IMR-90 (cell line): ENCODE data around the gene DPH6. TPM values are rescaled to one million over a fixed set of nuclear protein-coding genes. Genes with fewer than 3 reads are reported as not detected.

Experiments
- ATAC-seq: fragments of 200-7000 bp; cut with Tn5 transposase; 2 replicates; pipeline ENCODE4 v1.9.1; 2020; ENCODE audit warnings: low read depth, mild to moderate bottlenecking, moderate library complexity
- BruUV-seq: library from RNA; stranded (reverse); fragments of 400-500 nt; replicated peaks from 2 replicates; lab custom pipeline; 2021; lab: Mats Ljungman, UMichigan
- CTCF ChIA-PET: fragments of 300-600 bp; formaldehyde crosslinking; extraction: SDS; loops from one replicate; lab custom pipeline; 2021; ENCODE audit warnings: antibody characterized with exemption; lab: Yijun Ruan, JAX
- POLR2A ChIA-PET: fragments of 300-600 bp; sonication (Branson Sonifier 250); formaldehyde crosslinking; loops from one replicate; lab custom pipeline; 2022; ENCODE audit warnings: antibody characterized with exemption; ENCODE audit not compliant: unreplicated experiment; lab: Charles Lee
- DNase-seq: peaks from one replicate; pipeline ENCODE4 v3.0.0; 2013
- H2AFZ ChIP-seq: replicated peaks from 2 replicates; pipeline ENCODE3; 2013; ENCODE audit warnings: low read length, mild to moderate bottlenecking; ENCODE audit not compliant: poor library complexity
- H2AK5ac ChIP-seq: 2 replicates; pipeline ENCODE4 v1.6.1; 2013; ENCODE audit warnings: low read depth, low read length, inconsistent platforms
- H2AK9ac ChIP-seq: replicated peaks from 2 replicates; pipeline ENCODE3; 2013; ENCODE audit warnings: mild to moderate bottlenecking, low read depth, low read length, moderate library complexity; ENCODE audit not compliant: poor library complexity
- H2BK120ac ChIP-seq: 2 replicates; pipeline ENCODE4 v1.6.1; 2013; ENCODE audit warnings: low read depth, low read length, inconsistent platforms
- H2BK15ac ChIP-seq: 3 replicates; pipeline ENCODE4 v1.6.1; 2013; ENCODE audit warnings: low read depth, low read length, inconsistent platforms
- H2BK20ac ChIP-seq: 2 replicates; pipeline ENCODE4 v1.6.1; 2013; ENCODE audit warnings: low read depth, mild to moderate bottlenecking, inconsistent platforms, low read length, moderate library complexity
- H2BK5ac ChIP-seq: 2 replicates; pipeline ENCODE4 v1.6.1; 2013; ENCODE audit warnings: mild to moderate bottlenecking, low read depth, low read length, inconsistent platforms; ENCODE audit not compliant: poor library complexity, severe bottlenecking
- H3K14ac ChIP-seq: replicated peaks from 2 replicates; pipeline ENCODE4 v1.6.1; 2013; ENCODE audit warnings: low read depth, low read length, inconsistent platforms
- H3K18ac ChIP-seq: 2 replicates; pipeline ENCODE4 v1.6.1; 2013; ENCODE audit warnings: low read depth, low read length, control low read depth
- H3K23ac ChIP-seq: 2 replicates; pipeline ENCODE4 v1.6.1; 2013; ENCODE audit warnings: low read depth, low read length, inconsistent platforms
- H3K27ac ChIP-seq: 2 replicates; pipeline ENCODE4 v1.5.1; 2013; ENCODE audit warnings: mild to moderate bottlenecking, control low read depth, low read length; ENCODE audit not compliant: insufficient read depth
- H3K27me3 ChIP-seq: 2 replicates; pipeline ENCODE4 v1.6.1; 2013; ENCODE audit warnings: low read length; ENCODE audit not compliant: control insufficient read depth, insufficient read depth
- H3K36me3 ChIP-seq: 2 replicates; pipeline ENCODE4 v1.6.1; 2013; ENCODE audit warnings: low read length, mixed read lengths; ENCODE audit not compliant: control insufficient read depth, insufficient read depth
- H3K4ac ChIP-seq: 2 replicates; pipeline ENCODE4 v1.6.1; 2013; ENCODE audit warnings: low read depth, low read length, inconsistent platforms
- H3K4me1 ChIP-seq: 2 replicates; pipeline ENCODE4 v1.6.1; 2013; ENCODE audit warnings: low read length, mixed read lengths; ENCODE audit not compliant: control insufficient read depth, insufficient read depth
- H3K4me2 ChIP-seq: 2 replicates; pipeline ENCODE4 v1.6.1; 2013; ENCODE audit warnings: low read depth, mild to moderate bottlenecking, control low read depth, low read length, moderate library complexity
- H3K4me3 ChIP-seq: 2 replicates; pipeline ENCODE4 v1.5.1; 2013; ENCODE audit warnings: low read depth, mild to moderate bottlenecking, control low read depth, low read length, moderate library complexity; ENCODE audit not compliant: insufficient read depth
- H3K56ac ChIP-seq: 2 replicates; pipeline ENCODE4 v1.6.1; 2013; ENCODE audit warnings: low read length, inconsistent platforms; ENCODE audit not compliant: insufficient read depth; ENCODE audit errors: extremely low read depth
- H3K79me1 ChIP-seq, 2 experiments: 2 replicates each; pipeline ENCODE4 v1.6.1; 2013; ENCODE audit warnings: low read length in 2 of 2, inconsistent platforms in 1 of 2, low read depth in 1 of 2
- H3K9ac ChIP-seq: 2 replicates; pipeline ENCODE4 v1.6.1; 2013; ENCODE audit warnings: low read depth, low read length, control low read depth
- H3K9me1 ChIP-seq: 2 replicates; pipeline ENCODE4 v1.6.1; 2013; ENCODE audit warnings: low read length, inconsistent platforms; ENCODE audit not compliant: insufficient read depth
- H3K9me3 ChIP-seq: 2 replicates; pipeline ENCODE4 v1.6.1; 2013; ENCODE audit warnings: low read length; ENCODE audit not compliant: control insufficient read depth, insufficient read depth
- H4K20me1 ChIP-seq: 2 replicates; pipeline ENCODE4 v1.6.1; 2013; ENCODE audit warnings: low read length, inconsistent platforms; ENCODE audit not compliant: insufficient read depth
- H4K5ac ChIP-seq: 2 replicates; pipeline ENCODE4 v1.6.1; 2013; ENCODE audit warnings: mild to moderate bottlenecking, low read depth, low read length, control low read depth
- H4K8ac ChIP-seq, 2 experiments: 2 replicates each; pipeline ENCODE4 v1.6.1; 2013; ENCODE audit warnings: low read depth in 2 of 2, low read length in 2 of 2, control low read depth in 1 of 2, inconsistent platforms in 1 of 2
- H4K91ac ChIP-seq: 2 replicates; pipeline ENCODE4 v1.6.1; 2013; ENCODE audit warnings: low read depth, low read length, inconsistent platforms; ENCODE audit not compliant: insufficient read depth
- BHLHE40 ChIP-seq: fragments of 150-350 bp; IDR thresholded peaks from 2 replicates; pipeline ENCODE4 v1.6.1; 2016; ENCODE audit warnings: mild to moderate bottlenecking, low read depth, low read length
- CEBPB ChIP-seq: IDR thresholded peaks from 2 replicates; pipeline ENCODE4 v1.6.1; 2012; ENCODE audit warnings: low read depth, low read length, improper control_type of control experiment
- CHD1 ChIP-seq: IDR thresholded peaks from 2 replicates; pipeline ENCODE4 v1.6.1; 2012; ENCODE audit warnings: low read depth, low read length, improper control_type of control experiment
- FOS ChIP-seq: fragments of 150-350 bp; IDR thresholded peaks from 2 replicates; pipeline ENCODE4 v1.6.1; 2016; ENCODE audit warnings: low read depth, low read length
- MAFK ChIP-seq: IDR thresholded peaks from 2 replicates; pipeline ENCODE4 v1.6.1; 2012; ENCODE audit warnings: low read depth, low read length, improper control_type of control experiment
- MAZ ChIP-seq: IDR thresholded peaks from 2 replicates; pipeline ENCODE4 v1.6.1; 2012; ENCODE audit warnings: low read depth, mild to moderate bottlenecking, low read length, improper control_type of control experiment, moderate library complexity, borderline replicate concordance
- MXI1 ChIP-seq: IDR thresholded peaks from 2 replicates; pipeline ENCODE4 v1.6.1; 2012; ENCODE audit warnings: low read depth, mild to moderate bottlenecking, low read length, moderate library complexity, borderline replicate concordance
- NFE2L2 ChIP-seq: fragments of 150-350 bp; IDR thresholded peaks from 2 replicates; pipeline ENCODE4 v1.6.1; 2016; ENCODE audit warnings: low read depth, mild to moderate bottlenecking, low read length
- POLR2A ChIP-seq: IDR thresholded peaks from 2 replicates; pipeline ENCODE4 v1.6.1; 2012; ENCODE audit warnings: mild to moderate bottlenecking, low read depth, low read length
- RAD21 ChIP-seq: IDR thresholded peaks from 2 replicates; pipeline ENCODE4 v1.6.1; 2012; ENCODE audit warnings: low read length, improper control_type of control experiment
- RCOR1 ChIP-seq: IDR thresholded peaks from 2 replicates; pipeline ENCODE4 v1.6.1; 2012; ENCODE audit warnings: mild to moderate bottlenecking, low read length, improper control_type of control experiment; ENCODE audit not compliant: insufficient replicate concordance
- RFX5 ChIP-seq: IDR thresholded peaks from 2 replicates; pipeline ENCODE4 v1.8.0; 2012; ENCODE audit warnings: low read depth, mild to moderate bottlenecking, low read length, moderate library complexity
- SMC3 ChIP-seq: fragments of 150-350 bp; IDR thresholded peaks from 2 replicates; pipeline ENCODE4 v1.6.1; 2016; ENCODE audit warnings: low read depth, mild to moderate bottlenecking, antibody characterized with exemption, low read length, moderate library complexity
- WGBS, 2 experiments: methylation state at CpG; one replicate each; pipeline versions ENCODE4 v1.1.5 to v1.1.7; 2013; ENCODE audit warnings: missing lambda C conversion rate in 2 of 2; ENCODE audit not compliant: insufficient read length in 1 of 2; ENCODE audit errors: extremely low coverage in 2 of 2; 5-methylcytosine and 5-hydroxymethylcytosine counted together
- dilution Hi-C: fragments of 300-500 bp; cut with HindIII; formaldehyde crosslinking; loops from one replicate; pipeline ENCODE4 v1.14.3; 2018; ENCODE audit warnings: low sequenced_read_pairs; ENCODE audit not compliant: unreplicated experiment
- in situ Hi-C: fragments of 300-500 bp; cut with MboI; formaldehyde crosslinking; loops from 3 replicates; pipeline ENCODE4 v1.14.3; 2019; ENCODE audit warnings: low sequenced_read_pairs, inconsistent platforms, mixed read lengths
- intact Hi-C: fragments of 100-400 bp; cut with micrococcal nuclease; formaldehyde crosslinking; loops from 2 replicates; pipeline ENCODE4 v1.10.0; 2022
- polyA plus RNA-seq, 3 experiments: library from polyadenylated mRNA; depleted of rRNA; stranded (reverse); fragments of >200 nt; gene quantifications; 2 replicates each; pipeline ENCODE4 v1.2.3, GENCODE V29; 2012; ENCODE audit warnings: low replicate concordance in 1 of 3
- total RNA-seq: library from RNA; depleted of rRNA; stranded (reverse); fragments of >200 nt; gene quantifications from 2 replicates; pipeline ENCODE4 v1.2.3, GENCODE V29; 2012
- TF ChIP-seq, protein P1 (sequence below): fragments of 150-350 bp; IDR thresholded peaks from 2 replicates; pipeline ENCODE4 v1.6.1; 2017; ENCODE audit warnings: mild to moderate bottlenecking, antibody characterized with exemption, low read length, low read depth
- TF ChIP-seq, protein P2 (sequence below): fragments of 150-350 bp; IDR thresholded peaks from 2 replicates; pipeline ENCODE4 v1.6.1; 2016; ENCODE audit warnings: low read depth, mild to moderate bottlenecking, low read length, moderate library complexity, borderline replicate concordance
- TF ChIP-seq, protein P3 (sequence below): conservative IDR thresholded peaks from 2 replicates; pipeline ENCODE4 v1.5.1; 2012; ENCODE audit warnings: mild to moderate bottlenecking, low read depth, low read length, improper control_type of control experiment

Gene DPH6
- total and polyA plus RNA-seq, 2 of the 4 experiments (the other 2 are of a cell fraction) = 6.1 to 8.1 TPM

DNA sequence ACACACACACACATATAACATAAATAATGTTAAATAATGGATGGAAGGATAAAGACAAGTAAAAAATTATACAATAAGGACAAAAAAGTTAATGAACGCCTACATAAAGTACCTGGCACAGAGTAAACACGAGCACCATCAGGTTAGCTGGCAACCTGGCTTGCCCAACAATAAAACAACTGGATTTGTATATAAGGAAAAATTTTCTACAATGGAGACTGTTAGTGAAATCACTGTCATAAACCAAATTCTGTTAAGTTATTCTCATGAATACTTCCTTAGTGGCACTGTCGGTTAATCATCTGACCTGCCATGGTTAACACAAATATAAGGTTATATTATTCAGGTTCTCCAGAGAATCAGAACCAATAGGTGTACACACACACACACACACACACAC lies 54.8 kb downstream of the DPH6 start:
- no peaks in the 10 kb centered on the region for H3K27me3 ChIP-seq
- no peaks in the 10 kb centered on the region for H3K4me1 ChIP-seq
- H2BK20ac ChIP-seq = no peak overlapping the region
- POLR2A ChIA-PET = no interaction called here
- H2BK15ac ChIP-seq = no peak overlapping the region
- no peak overlapping the region for H3K9ac ChIP-seq
- no peak overlapping the region for H2BK120ac ChIP-seq
- H3K56ac ChIP-seq = no peak overlapping the region
- in situ Hi-C loops = no loop called here
- no peaks in the 10 kb centered on the region; a peak in 1 of 4 replicates for H3K79me1 ChIP-seq
- intact Hi-C loops = no loop called here
- no peaks in the 10 kb centered on the region for H3K9me1 ChIP-seq
- H3K23ac ChIP-seq = no peak overlapping the region
- BruUV-seq = no TSS peak
- H2BK5ac ChIP-seq = no peak overlapping the region
- H2AK9ac ChIP-seq = no peak overlapping the region
- H3K27ac ChIP-seq = no peak overlapping the region
- no peak overlapping the region for H2AFZ ChIP-seq
- no peaks in the 10 kb centered on the region for H4K20me1 ChIP-seq
- H3K36me3 ChIP-seq = 0 out of 2 replicates have a peak, but pooled peaks cover 1% of the 10 kb centered on the region
- H3K4me2 ChIP-seq = no peak overlapping the region
- no peak overlapping the region for H2AK5ac ChIP-seq
- WGBS, 2 experiments = no CpG with 5 or more reads among the region's 3 CpGs
- no peak overlapping the region for H3K18ac ChIP-seq
- H4K5ac ChIP-seq = no peak overlapping the region
- TF ChIP-seq, protein P1, sequence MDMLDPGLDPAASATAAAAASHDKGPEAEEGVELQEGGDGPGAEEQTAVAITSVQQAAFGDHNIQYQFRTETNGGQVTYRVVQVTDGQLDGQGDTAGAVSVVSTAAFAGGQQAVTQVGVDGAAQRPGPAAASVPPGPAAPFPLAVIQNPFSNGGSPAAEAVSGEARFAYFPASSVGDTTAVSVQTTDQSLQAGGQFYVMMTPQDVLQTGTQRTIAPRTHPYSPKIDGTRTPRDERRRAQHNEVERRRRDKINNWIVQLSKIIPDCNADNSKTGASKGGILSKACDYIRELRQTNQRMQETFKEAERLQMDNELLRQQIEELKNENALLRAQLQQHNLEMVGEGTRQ = no peak
- TF ChIP-seq MAZ (no peak), NFE2L2 (no peak), CHD1 (no peak), RFX5 (no peak), SMC3 (no peak), POLR2A (no peak), CEBPB (no peak), BHLHE40 (no peak), RCOR1 (no peak), MAFK (no peak), MXI1 (no peak), RAD21 (no peak), FOS (no peak)
- TF ChIP-seq, protein P2, sequence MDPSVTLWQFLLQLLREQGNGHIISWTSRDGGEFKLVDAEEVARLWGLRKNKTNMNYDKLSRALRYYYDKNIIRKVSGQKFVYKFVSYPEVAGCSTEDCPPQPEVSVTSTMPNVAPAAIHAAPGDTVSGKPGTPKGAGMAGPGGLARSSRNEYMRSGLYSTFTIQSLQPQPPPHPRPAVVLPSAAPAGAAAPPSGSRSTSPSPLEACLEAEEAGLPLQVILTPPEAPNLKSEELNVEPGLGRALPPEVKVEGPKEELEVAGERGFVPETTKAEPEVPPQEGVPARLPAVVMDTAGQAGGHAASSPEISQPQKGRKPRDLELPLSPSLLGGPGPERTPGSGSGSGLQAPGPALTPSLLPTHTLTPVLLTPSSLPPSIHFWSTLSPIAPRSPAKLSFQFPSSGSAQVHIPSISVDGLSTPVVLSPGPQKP = no peak
- TF ChIP-seq, protein P3, sequence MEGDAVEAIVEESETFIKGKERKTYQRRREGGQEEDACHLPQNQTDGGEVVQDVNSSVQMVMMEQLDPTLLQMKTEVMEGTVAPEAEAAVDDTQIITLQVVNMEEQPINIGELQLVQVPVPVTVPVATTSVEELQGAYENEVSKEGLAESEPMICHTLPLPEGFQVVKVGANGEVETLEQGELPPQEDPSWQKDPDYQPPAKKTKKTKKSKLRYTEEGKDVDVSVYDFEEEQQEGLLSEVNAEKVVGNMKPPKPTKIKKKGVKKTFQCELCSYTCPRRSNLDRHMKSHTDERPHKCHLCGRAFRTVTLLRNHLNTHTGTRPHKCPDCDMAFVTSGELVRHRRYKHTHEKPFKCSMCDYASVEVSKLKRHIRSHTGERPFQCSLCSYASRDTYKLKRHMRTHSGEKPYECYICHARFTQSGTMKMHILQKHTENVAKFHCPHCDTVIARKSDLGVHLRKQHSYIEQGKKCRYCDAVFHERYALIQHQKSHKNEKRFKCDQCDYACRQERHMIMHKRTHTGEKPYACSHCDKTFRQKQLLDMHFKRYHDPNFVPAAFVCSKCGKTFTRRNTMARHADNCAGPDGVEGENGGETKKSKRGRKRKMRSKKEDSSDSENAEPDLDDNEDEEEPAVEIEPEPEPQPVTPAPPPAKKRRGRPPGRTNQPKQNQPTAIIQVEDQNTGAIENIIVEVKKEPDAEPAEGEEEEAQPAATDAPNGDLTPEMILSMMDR = no peak
- ATAC-seq (no peak), DNase-seq (no peak)
- H3K4me3 ChIP-seq = no peak overlapping the region
- no peak overlapping the region for H4K8ac ChIP-seq
- no peak overlapping the region for H3K14ac ChIP-seq
- H4K91ac ChIP-seq = no peak overlapping the region
- no peak overlapping the region for H3K4ac ChIP-seq
- CTCF ChIA-PET = interaction anchor here (1.8 kb wide), 1 partner anchor 47 kb away, joined by 4 read pairs; no protein-coding TSS in a partner anchor
- peaks cover 3% of the 10 kb centered on the region; the same call in 1 of the 2 replicates for H3K9me3 ChIP-seq
- dilution Hi-C loops = no loop called here
